Measurements from ENCODE around the gene SGSM1.

- TF ChIP-seq ZBTB33 (IDR thresholded peaks at IDR 0.05; ENCODE audit: borderline replicate concordance, low read depth) (no peak), EZH2phosphoT487 (IDR thresholded peaks at IDR 0.05; ENCODE audit: borderline replicate concordance, low read depth) (no peak), SMC3 (IDR thresholded peaks at IDR 0.05; ENCODE audit: low read depth, low read length) (no peak), CTCF (IDR thresholded peaks at IDR 0.05) (no peak), POLR2AphosphoS5 (IDR thresholded peaks at IDR 0.05; ENCODE audit: low read depth, low read length) (no peak), CHD2 (IDR thresholded peaks at IDR 0.05; ENCODE audit: low read length, partially characterized antibody) (no peak), SIN3A (IDR thresholded peaks at IDR 0.05; ENCODE audit: borderline replicate concordance, low read depth, low read length) (no peak), RFX5 (IDR thresholded peaks at IDR 0.05; ENCODE audit: low read length) (no peak), GABPA (IDR thresholded peaks at IDR 0.05; ENCODE audit: low read depth) (no peak), YY1 (IDR thresholded peaks at IDR 0.05; ENCODE audit: low read depth) (no peak), MXI1 (IDR thresholded peaks at IDR 0.05; ENCODE audit: low read depth, low read length) (no peak), RAD21 (IDR thresholded peaks at IDR 0.05; ENCODE audit: low read length) (no peak), TAF1 (IDR thresholded peaks at IDR 0.05; ENCODE audit: borderline replicate concordance, low read depth, low read length) (no peak), RCOR1 (IDR thresholded peaks at IDR 0.05; ENCODE audit: low read length) (no peak)
Measured at GRCh38 chr22:24857576-24857975, 51.6 kb downstream of the SGSM1 start.

All from SK-N-SH (cell line).